Measurements from ENCODE around the gene SATB2.

GRCh38 chr2:199470672-199471442 is 13.1 kb upstream of the SATB2 start:
- TF ChIP-seq GATA2 (IDR thresholded peaks at IDR 0.05; ENCODE audit: low read depth, low read length) (no peak), GATA3 (IDR thresholded peaks at IDR 0.05; ENCODE audit: low read depth, low read length) (no peak)

Measured in SH-SY5Y (cell line).